GM18519 (cell line): ENCODE measurements around the gene SEL1L3.
A peak's percentile ranks its signal among the peaks of the same experiment; 100 is the strongest.
"Not testable (repeated sequence)": the region's sequence is repeated elsewhere in the genome, so short reads cannot be mapped to it uniquely, and the experiment has no call there.

Experiments
- ATAC-seq: cut with Tn5 transposase; IDR thresholded peaks from one replicate; pipeline ENCODE4 v1.9.1; 2021; ENCODE audit warnings: mild to moderate bottlenecking, moderate library complexity; ENCODE audit not compliant: unreplicated experiment, low FRiP score

The SEL1L3 gene

DNA sequence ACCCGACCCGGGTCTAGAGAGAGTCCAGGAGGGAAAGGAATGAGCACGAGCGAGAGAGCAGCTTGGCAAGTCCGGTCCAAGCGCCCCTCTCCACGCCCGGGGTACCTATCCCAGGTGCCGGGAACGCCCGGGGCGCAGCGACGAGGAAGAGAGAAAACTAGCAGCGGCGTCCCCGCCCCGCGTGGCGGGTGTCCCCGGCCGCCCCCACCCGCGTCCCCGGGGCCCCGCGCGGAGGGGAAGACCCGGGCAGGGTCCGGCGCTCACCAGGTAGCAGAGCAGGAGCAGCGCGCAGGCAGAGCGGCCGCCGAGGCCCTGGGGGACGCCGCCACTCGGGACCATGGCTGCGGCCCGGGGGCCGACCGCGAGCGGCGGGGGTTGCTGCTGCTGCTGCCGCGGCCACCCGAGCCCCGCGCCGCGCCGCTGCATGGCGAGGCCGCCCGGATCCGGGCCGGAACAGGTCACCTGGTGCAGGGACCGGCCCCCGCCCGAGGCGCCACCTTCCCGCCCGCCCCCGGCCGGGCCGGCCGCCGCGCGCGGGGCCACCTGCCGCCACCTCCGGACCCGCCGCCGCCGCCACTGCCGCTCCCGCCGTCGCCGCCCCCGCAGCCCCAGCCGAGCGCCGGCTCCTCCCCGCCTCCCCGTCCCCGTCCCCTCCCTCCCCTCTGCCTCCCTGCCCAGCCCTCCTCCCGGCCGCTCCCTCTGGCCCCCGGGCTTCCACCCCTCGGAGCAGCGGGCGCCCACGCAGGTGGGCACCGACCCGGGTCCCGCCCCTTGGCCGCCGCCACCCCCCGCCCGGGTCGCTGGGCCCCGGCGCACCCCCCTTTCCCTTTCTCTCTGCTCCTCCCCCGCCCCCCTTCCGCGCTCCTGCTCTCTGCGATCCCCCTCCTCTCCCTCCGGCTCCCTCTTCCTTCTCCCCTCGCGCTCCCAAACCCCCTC lies at the start of gene SEL1L3:
Gene SEL1L3 (minus strand): TSS at position 578 of the 936 bp plus-strand sequence. CDS start 152 bp downstream, at position 426.
- no peak for ATAC-seq

GRCh38 chr4:25911356-25911755 lies 48.6 kb upstream of the SEL1L3 start:
- ATAC-seq: no peak

- no peak for ATAC-seq
Measured at GRCh38 chr4:25908491-25908901, 45.7 kb upstream of the SEL1L3 start.

- not testable (repeated sequence) for ATAC-seq
Measured at GRCh38 chr4:25906113-25906512, 43.3 kb upstream of the SEL1L3 start.

- no peak for ATAC-seq
Measured at GRCh38 chr4:25905371-25905770, 42.6 kb upstream of the SEL1L3 start.

DNA sequence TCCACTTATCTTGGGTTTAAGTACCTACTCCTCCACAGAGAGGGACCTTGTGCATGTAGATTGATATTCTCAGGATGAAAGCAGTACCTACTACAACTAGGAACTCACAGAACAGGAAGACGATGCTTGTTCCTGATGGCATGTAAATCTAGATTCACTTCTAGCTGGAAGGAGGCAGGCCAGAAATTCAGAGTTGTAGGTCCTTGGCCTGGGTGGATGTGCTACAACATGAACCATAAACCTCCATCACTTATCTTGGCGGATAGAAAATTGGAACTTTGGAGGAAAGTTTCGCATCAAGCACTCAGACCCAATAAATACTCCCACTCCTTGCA lies 41.9 kb upstream of the SEL1L3 start:
- no peak for ATAC-seq

DNA sequence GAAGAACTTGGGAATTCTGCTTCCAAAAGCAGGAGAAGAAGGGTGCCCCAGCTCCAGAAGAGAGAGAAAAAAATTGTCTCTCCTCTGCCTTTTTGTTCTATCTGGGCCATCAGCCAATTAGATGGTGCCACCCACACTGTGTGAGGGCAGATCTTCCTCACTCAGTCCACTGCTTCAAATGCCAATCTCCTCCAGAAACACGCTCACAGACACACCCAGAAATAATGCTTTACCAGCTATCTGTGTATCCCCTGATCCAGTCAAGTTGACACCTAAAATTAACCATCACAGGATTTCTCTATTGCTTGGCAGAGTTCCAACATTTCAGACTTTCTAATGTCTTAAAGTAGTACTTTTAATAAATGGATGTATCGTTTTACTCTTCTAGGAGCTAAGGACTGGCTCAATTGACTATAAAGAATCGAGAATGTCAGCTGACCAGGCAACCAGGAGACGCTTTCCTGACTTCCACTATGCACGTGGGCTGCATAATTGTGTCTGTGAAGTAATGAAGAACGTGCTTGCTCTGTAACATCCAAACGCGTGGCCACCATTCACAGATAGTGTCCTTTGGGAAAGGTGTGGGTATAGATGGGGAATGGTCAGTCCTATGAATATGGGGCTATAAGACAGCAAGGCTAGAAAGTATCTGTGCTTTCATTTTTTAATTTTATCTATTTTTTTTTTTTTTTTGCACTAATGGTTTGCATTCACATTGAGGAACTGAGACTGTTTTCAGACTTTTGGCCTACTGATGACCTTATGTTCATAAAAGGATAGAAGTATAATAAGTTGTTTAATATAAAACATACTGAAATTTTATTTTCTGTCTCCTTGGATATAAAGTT lies 41.3 kb upstream of the SEL1L3 start:
- no peak for ATAC-seq

GRCh38 chr4:25901030-25901430 lies 38.2 kb upstream of the SEL1L3 start:
- ATAC-seq: no peak

DNA sequence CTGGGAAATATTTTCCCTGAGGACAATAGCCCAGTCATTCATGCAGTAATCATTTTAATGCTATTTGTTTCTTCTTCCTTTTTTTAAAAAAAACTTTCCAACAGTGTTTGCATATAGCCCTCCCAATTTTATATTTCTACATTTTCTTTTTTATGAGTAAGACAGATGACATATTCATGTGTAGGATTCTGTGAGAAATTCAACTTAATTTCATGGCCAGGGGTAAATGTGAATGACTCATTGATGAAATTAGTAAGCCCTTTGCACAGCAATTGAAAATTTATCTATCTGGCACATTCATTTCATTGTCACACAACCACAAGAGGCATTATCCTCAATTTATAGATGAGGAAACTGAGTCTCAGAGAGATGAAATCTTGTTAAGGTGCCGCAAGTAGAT lies 37.5 kb upstream of the SEL1L3 start:
- ATAC-seq: no peak

- ATAC-seq: no peak
Measured at GRCh38 chr4:25896776-25897539, 34.2 kb upstream of the SEL1L3 start.

DNA sequence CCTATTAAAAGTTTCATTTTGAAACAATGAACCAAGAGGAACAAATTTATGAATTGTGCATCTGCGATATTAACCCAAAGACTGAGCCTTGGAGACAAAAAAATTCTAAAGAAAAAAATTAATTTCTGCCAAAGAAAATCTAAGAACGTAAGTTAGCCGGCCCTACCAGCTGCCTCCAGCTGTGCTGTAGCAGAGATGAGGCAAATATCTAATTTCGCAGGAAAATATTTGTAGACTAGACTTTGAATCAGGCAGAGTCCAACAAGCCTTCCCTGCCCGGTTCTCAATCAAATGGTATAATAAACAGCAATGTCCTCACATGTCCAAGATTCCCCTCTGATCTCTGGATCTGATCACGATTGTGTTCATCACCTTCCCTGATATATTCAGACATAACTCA lies 30.0 kb upstream of the SEL1L3 start:
- no peak for ATAC-seq

- no peak for ATAC-seq
Measured at GRCh38 chr4:25890571-25891485, 28.0 kb upstream of the SEL1L3 start.

- ATAC-seq: no peak
Measured at GRCh38 chr4:25889589-25890503, 27.1 kb upstream of the SEL1L3 start.

- ATAC-seq: no peak
Measured at GRCh38 chr4:25888781-25889180, 26.0 kb upstream of the SEL1L3 start.

DNA sequence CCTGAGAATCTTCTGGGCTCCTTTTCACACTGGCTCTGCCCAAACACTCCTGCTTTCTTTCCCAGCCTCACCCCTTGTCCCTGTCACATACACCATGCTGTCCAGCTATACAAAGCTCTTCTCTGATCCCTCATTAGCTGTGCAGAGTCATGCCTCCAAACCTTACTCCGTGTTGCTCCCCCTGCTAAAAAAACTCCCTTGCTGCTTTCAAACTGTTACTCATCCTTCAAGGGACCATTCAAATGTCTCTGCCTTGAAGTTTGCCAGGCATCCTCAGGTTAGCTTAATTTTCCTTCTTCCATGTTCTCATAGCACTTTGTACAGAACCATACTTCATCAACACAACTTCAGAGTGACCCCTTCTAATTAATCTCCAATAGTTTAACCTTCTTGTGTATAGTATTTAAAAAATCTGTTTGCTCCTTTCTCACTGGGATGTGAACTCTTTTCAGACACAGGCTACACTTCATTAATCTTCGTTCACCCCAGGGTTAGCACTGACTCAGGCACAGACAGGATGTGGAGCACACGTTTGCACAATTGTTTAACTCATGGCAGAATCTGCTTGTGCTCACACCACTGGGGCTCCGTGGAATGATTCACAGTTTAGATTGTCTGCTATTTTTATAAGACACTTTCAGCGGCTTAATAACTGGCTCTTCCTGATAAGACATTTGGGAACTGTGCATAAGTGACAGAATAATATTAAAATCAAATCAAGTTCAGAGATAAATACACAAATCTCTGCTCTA lies 21.4 kb upstream of the SEL1L3 start:
- ATAC-seq: peak; percentile 48

GRCh38 chr4:25883565-25883964 lies 20.8 kb upstream of the SEL1L3 start:
- no peak for ATAC-seq

DNA sequence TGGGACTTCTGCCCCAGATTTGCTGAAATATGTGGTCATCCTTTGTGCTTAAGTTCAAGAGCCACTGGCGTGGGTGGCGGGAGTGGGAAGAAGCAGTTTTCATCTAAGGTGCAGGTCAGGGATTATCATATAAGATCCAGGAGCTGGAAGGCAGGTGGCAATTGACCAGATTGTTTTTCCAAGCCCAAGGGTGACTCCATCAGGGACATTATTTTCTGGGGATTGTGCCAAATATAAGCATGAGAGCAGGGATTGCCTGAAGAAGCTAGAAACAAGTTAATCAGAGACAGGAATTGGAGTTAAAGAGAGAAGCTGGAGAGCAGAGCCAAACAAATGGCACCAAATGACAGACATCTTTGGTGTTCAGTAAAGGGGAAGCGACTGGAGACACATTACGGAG lies 19.4 kb upstream of the SEL1L3 start:
- no peak for ATAC-seq

- ATAC-seq: no peak
Measured at GRCh38 chr4:25881193-25881592, 18.4 kb upstream of the SEL1L3 start.
